ENCODE results near the gene DECR2.
"Not testable (repeated sequence)": the region's sequence is repeated elsewhere in the genome, so short reads cannot be mapped to it uniquely, and the experiment has no call there.

The DECR2 gene

GRCh38 chr16:400061-400591 lies 1.6 kb upstream of the DECR2 start:
- no peak for DNase-seq (ENCODE audit: low read depth, low spot score)

GRCh38 chr16:404971-405486 lies 3.3 kb downstream of the DECR2 start:
- no peak for DNase-seq (ENCODE audit: low read depth, low spot score)

DNA sequence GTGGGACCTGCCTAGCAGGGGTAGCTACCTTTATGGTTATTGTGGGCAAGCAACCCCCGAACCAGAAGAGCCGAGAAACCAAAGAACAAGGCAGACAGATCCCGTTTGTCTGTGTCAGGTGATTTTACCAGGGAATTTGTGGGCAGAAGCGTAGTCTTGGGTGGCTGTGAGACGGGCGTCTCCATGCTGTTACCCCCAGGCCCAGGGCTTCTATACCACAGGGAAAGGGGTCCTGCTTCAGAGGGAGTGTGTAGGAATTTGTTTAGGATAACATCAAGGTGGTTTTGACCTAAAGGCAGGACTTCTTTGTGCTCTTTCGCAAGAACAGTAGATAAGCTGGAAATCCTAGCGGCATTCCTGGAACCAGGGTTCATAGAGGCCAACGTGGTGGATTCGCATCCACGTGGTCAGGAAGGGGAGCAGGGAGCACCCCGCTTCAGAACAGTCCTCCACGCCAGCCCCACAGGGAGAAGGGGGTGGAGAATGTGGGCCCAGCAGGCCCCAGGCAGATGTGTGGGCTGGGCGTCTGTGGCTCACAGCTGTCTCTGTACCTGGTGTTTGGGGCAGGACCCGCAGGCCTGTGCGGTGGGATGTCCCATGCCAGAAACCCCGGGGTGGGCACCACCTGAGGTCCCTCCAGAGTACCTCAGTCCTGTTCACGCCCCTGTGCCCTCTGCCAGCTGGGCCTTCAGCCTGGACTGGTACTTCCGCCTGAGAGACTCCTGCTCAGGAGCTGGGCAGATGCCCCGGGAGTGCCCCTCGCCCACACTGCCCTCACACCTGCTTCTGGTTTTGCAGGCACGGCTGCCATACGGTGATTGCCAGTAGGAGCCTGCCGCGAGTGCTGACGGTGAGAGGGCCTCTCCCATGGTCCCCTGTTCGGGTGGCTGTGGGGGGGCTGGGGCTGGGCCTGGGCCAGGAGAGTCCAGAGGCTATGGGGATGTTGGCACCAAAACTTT lies 4.1 kb downstream of the DECR2 start:
- DNase-seq (ENCODE audit: low read depth, low spot score), result no peak

- DNase-seq (ENCODE audit: low read depth, low spot score), result no peak
These were observed 5.6 kb downstream of the DECR2 start for GRCh38 chr16:407253-407652.

- no peak for DNase-seq (ENCODE audit: low read depth, low spot score)
These were observed 9.0 kb downstream of the DECR2 start for GRCh38 chr16:410516-411178.

DNA sequence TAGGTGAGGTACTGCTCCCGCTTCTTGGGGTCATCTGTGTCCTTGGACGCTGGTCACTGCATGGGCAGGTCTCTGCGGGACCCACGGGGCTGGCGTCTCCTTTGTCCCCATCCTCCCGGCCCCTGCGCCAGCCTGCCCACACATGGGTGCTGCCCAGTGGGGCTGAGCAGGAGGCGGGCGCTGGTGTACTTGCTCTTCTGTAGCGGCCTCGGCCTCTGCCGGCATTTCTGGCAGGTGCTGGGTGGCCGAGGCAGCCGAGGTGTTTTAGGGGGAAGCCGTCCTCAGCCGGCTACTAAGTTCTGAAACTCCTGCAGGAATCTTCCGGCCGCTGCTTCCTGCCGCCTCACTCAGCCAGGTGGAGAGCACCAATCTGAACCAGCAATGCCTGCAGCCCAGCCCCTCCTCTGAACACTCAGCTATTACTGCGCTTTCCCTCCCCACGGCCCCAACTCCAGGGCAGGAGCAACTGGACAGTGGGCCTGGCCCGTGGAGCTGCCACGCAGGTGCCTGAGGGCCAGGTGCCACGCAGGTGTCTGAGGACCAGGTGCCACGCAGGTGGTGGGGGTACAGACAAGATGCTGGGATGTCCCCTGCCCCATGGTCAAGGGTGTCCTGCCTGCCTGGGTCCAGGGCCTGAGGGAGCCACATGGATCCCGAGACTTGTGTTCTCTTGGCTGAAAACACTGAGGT lies 10.0 kb downstream of the DECR2 start:
- DNase-seq (ENCODE audit: low read depth, low spot score), result no peak

DNA sequence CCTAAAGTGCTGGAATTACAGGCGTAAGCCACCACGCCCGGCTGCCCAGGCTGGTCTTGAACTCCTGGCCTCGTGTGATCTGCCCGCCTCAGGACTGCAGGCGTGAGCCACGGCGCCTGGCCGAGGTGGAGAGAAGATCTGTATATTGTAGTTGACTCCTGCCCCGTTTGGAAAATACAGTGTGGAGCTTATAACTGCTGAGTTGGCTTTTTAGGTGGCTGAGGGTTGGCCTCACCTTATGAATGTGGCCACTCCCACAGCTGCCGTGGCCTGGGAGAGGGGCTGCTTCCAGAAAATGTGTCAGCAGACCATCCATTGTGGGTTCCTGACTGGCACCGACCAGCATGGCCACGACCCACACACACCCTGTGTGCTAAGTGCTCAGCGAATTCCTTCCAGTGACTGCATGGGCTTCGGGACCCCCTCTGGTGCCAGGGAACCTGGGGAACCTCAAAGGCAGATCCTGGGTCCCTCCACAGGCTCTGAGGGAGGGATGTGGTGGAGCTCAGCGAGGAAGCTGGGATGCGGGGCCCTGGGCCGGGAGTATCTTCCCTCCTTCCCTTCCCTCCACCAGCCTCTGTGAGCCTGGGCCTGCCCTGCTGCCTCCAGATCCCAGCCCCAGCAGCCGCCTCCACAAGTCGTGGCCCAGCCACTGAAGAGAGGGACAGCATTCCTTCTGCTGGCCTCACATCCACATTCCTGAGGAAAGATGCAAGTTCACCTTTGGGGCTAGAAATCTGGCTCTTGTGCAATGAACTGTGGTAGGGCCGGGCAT lies 12.9 kb downstream of the DECR2 start:
- no peak for DNase-seq (ENCODE audit: low read depth, low spot score)

DNA sequence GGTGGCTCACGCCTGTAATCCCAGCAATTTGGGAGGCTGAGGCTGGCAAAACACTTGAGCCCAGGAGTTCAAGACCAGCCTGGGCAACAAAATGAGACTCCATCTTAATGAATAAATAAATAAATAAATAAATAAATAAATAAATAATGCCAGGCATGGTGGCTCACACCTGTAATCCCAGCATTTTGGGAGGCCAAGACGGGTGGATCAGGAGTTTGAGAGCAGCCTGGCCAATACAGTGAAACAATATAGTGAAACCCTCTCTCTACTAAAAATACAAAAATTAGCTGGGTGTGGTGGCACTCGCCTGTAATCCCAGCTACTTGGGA lies 13.4 kb downstream of the DECR2 start:
- DNase-seq (ENCODE audit: low read depth, low spot score), result not testable (repeated sequence)

DNA sequence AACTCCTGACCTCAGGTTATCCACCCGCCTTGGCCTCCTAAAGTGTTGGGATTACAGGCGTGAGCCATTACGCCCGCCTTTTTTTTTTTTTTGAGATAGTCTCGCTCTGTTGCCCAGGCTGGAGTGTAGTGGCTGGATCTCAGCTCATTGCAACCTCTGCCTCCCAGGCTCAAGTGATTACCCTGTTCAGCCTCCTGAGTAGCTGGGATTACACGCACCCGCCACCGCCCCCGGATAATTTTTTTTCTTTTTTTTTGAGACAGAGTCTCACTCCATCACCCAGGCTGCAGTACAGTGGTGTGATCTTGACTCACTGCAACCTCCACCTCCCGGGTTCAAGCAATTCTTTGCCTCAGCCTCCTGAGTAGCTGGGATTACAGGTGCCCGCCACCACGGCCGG lies 20.5 kb downstream of the DECR2 start:
- DNase-seq (ENCODE audit: low read depth, low spot score), result not testable (repeated sequence)

DNA sequence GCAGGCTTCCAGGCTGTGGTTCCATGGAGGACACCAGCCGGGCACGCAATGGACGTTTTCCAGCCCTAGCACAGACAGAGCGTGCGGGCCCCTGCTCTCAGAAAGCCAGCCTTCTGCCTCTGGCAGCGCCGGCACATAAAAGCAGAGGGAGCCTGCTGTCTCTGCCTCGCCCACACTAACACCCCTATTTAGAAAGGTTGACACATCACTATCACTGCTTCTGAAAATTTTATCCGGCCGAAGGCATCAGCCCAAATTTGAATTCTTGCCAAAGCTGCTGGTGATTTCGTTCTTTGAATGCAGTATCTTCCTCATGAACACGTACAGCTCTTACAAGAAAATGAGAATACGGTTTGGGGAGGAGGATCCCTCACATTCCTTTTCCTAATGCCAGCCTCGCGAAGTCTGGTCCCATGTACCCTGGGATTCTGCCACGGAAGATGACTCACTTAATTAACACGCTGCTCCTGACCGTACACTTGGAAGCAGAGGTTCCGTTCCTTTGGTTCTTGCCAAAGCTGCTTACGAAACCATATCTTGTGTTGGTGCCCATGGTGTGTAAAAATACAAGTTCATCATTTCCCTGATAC lies 22.4 kb downstream of the DECR2 start:
- no peak for DNase-seq (ENCODE audit: low read depth, low spot score)

GRCh38 chr16:424623-425081 lies 23.0 kb downstream of the DECR2 start:
- no peak for DNase-seq (ENCODE audit: low read depth, low spot score)

DNA sequence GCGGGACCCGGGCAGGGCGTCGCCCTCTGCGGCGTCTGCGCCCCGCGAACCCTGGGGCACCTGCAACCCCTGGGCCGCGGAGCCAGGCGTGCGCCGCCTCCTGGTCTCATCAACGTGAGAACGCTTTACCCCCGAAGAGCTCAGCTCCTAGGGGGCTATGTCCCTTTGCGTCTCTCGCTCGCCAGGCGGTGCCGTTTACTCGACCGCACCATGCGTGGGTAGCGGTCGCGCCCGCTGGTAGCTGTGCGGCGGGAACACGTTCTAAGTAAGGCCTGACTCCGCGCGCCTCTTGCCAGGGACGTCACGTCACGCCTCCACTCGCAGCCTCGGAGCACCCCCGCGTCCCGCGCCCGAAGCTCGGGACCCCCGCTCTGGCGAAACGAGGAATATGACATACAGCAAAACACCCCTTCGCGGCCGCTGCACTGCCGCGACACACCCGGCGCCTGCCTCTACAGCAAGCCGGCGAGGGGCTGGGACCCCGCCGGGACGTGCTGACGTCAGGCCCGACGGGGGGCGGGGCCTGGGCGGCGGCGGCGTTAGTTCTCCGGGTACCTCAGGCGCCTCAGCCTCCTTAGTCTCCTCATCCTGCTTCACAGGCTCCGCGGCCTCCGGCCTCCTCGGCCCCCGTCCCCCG lies 23.5 kb downstream of the DECR2 start, which contains the start of gene RAB11FIP3:
Gene RAB11FIP3 (plus strand): TSS at position 568 of the 637 bp plus-strand sequence. CDS start 358 bp downstream, outside the sequence.
- no peak for DNase-seq (ENCODE audit: low read depth, low spot score)

DNA sequence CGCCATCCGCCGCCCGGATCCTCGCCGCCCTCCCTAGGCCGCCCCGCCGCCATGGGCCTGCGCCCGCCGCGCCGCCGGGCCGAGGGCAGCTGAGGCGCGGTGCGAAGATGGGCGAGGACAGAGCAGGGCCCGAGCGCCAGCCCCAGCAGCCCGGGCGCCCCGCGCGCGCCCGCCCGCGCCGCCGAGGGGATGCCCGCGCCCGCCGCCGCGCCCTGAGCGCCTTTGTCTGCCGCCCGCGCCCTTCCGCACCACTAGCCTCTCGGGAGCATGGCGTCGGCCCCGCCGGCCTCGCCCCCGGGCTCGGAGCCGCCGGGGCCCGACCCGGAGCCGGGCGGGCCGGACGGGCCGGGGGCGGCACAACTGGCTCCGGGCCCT lies 24.0 kb downstream of the DECR2 start:
- DNase-seq (ENCODE audit: low read depth, low spot score), result no peak

GRCh38 chr16:426115-426905 lies 24.6 kb downstream of the DECR2 start:
- no peak for DNase-seq (ENCODE audit: low read depth, low spot score)

DNA sequence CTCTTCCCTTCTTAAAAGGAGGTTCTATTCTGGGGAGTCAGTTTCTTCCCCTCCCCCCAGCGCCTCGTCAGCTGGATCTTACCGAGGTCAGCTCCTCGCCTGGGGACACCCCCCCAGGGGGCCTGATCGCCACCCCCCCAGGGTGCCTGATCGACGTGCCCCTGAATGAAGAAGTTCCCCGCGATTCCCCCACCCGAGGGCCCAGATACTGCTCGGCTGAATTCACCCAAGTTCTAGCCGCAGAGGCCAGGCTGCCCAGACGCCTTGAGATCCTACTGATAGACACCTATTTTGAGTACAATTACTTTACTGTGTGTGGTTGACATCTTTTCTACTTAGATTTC lies 25.2 kb downstream of the DECR2 start:
- DNase-seq (ENCODE audit: low read depth, low spot score), result no peak

DNA sequence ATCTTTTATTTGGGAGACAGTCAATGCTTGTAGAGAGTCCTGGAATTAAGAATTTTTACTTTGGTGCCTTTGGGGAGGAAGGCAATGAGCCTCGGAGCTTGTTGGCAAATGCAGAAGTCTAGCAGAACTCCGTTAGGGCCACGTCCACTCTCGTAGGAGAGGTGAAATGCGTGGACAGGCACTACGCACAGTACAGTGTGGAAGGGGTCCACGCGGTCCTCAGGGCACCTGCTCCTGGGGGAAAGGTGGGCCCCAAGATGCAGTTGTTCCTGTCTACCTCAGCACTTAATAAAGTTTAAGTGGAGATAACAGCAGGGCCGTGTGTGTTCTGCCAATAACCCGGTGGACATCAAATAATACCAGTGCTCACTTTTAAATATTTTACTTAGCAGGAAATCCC lies 25.6 kb downstream of the DECR2 start:
- no peak for DNase-seq (ENCODE audit: low read depth, low spot score)

- no peak for DNase-seq (ENCODE audit: low read depth, low spot score)
These were observed 29.2 kb downstream of the DECR2 start for GRCh38 chr16:430904-431303.

DNA sequence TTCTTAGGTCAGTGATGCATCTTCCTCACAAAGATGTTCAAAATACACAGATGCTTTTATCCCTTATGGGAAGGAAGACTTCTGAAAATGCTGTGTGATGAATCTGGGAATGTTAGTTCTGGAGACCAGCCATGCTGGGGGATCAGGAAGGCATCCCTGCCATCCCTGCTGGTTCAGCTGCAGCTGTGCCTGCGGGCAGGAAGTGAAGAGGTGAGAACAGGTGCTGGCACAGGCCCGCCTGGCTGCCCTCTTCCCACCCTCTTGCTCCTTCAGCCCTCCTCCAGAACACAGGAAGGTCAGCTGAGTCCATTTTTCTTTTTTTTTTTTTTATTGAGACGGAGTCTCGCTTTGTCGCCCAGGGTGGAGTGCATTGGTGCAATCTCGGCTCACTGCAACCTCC lies 38.9 kb downstream of the DECR2 start:
- no peak for DNase-seq (ENCODE audit: low read depth, low spot score)

DNA sequence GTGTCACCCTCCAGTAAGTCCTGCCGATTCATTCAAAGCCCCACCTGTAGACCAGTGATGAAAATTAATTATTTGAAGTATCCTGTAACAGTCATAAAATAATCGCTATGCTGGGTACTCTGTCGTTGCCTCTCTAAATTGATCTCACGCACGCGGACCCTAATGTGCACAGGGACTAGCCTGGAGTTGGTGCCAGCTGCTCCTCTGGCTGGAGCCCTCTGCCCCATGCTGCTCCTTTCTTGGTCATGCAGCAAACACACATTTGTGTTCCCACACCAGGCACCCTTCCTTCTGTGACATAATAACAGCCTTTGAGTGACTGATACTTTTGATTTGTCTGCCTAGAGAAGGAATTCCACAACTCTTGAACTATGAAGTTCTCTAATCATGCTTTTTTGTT lies 39.8 kb downstream of the DECR2 start:
- DNase-seq (ENCODE audit: low read depth, low spot score), result no peak

Measured in iPS DF 19.7 (cell line).